A549 (cell line): ENCODE data around the gene HINFP. TPM values are rescaled to one million over a fixed set of nuclear protein-coding genes. Genes with fewer than 3 reads are reported as not detected.
A peak's percentile ranks its signal among the peaks of the same experiment; 100 is the strongest.

Experiments
- ATAC-seq, 2 experiments: fragments of 200-7000 bp in 1 of 2; fragments of >200 bp in 1 of 2; cut with Nextera tagmentation in 1 of 2; cut with Tn5 transposase in 1 of 2; 3 replicates each; pipeline versions ENCODE4 v1.8.0 to v1.9.1; 2018 to 2020; ENCODE audit warnings: mild to moderate bottlenecking in 1 of 2, moderate library complexity in 1 of 2
- CTCF ChIA-PET: fragments of 300-600 bp; sonication (Branson Sonifier 250); formaldehyde crosslinking; extraction: SDS; loops from one replicate; lab custom pipeline; 2021; ENCODE audit warnings: antibody characterized with exemption, inconsistent platforms; lab: Yijun Ruan, JAX
- POLR2A ChIA-PET: fragments of 350-600 bp; formaldehyde crosslinking; extraction: SDS; loops from one replicate; lab custom pipeline; 2021; ENCODE audit warnings: antibody characterized with exemption, inconsistent platforms; lab: Yijun Ruan, JAX
- DNase-seq, 2 experiments: peaks; one replicate each; pipeline versions ENCODE4 v3.0.0 to v3.0.0-alpha.2; 2011 to 2016; ENCODE audit warnings: low read depth in 1 of 2, low spot score in 1 of 2
- FAIRE-seq: peaks from 2 replicates; lab custom pipeline; 2011; peaks lifted over from hg19 to GRCh38; lab: Jason Lieb, UNC
- H3K27ac ChIP-seq, 2 experiments: fragments of >200 bp; sonication (Bioruptor Twin); formaldehyde crosslinking; 3 replicates each; pipeline ENCODE4 v1.5.1; 2016 to 2017
- H3K4me1 ChIP-seq: fragments of >200 bp; sonication (Bioruptor Twin); formaldehyde crosslinking; 3 replicates; pipeline ENCODE4 v1.6.1; 2016
- H3K4me2 ChIP-seq: fragments of >200 bp; sonication (Bioruptor Twin); formaldehyde crosslinking; 3 replicates; pipeline ENCODE4 v1.6.1; 2016
- H3K4me3 ChIP-seq: fragments of >200 bp; sonication (Bioruptor Twin); formaldehyde crosslinking; 3 replicates; pipeline ENCODE4 v1.5.1; 2016
- H3K9me3 ChIP-seq: fragments of >200 bp; sonication (Bioruptor Twin); formaldehyde crosslinking; 3 replicates; pipeline ENCODE4 v1.6.1; 2016
- CBX2 ChIP-seq: fragments of 200-600 bp; sonication (generic); IDR thresholded peaks from 2 replicates; pipeline ENCODE4 v1.6.1; 2016; ENCODE audit warnings: low read depth, mild to moderate bottlenecking, borderline replicate concordance
- CEBPB ChIP-seq, 2 experiments: fragments of >200 bp in 1 of 2; sonication (Bioruptor Twin) in 1 of 2; formaldehyde crosslinking in 1 of 2; IDR thresholded peaks; 2 replicates each; pipeline ENCODE4 v1.6.1; 2012 to 2016
- FOSL2 ChIP-seq, 2 experiments: fragments of 450-650 bp in 1 of 2; fragments of >200 bp in 1 of 2; sonication (Bioruptor Twin) in 1 of 2; formaldehyde crosslinking; IDR thresholded peaks; 2 replicates each; pipeline versions ENCODE4 v1.5.0 to v1.6.1; 2016 to 2020; ENCODE audit warnings: mild to moderate bottlenecking in 1 of 2, moderate library complexity in 1 of 2
- HOXB5 ChIP-seq: fragments of 250-450 bp; sonication (Bioruptor Pico); IDR thresholded peaks from 2 replicates; pipeline ENCODE4 v1.5.0; 2020; ENCODE audit warnings: mild to moderate bottlenecking, moderate library complexity
- JUN ChIP-seq, 2 experiments: fragments of >200 bp; sonication (Bioruptor Twin); formaldehyde crosslinking; IDR thresholded peaks; 2 replicates in 1 of 2; 3 replicates in 1 of 2; pipeline ENCODE4 v1.6.1; 2016 to 2017
- MYC ChIP-seq: IDR thresholded peaks from 2 replicates; pipeline ENCODE4 v1.6.1; 2012; ENCODE audit warnings: mild to moderate bottlenecking, inconsistent platforms, low read length, improper control_type of control experiment, borderline replicate concordance
- PHF8 ChIP-seq: fragments of 200-600 bp; sonication (generic); IDR thresholded peaks from 2 replicates; pipeline ENCODE4 v1.6.1; 2016; ENCODE audit warnings: low read depth, mild to moderate bottlenecking, antibody characterized with exemption, moderate library complexity, borderline replicate concordance
- POLR2A ChIP-seq: IDR thresholded peaks from 2 replicates; pipeline ENCODE4 v1.6.1; 2012; ENCODE audit warnings: mild to moderate bottlenecking, low read length
- POLR2AphosphoS2 ChIP-seq: conservative IDR thresholded peaks from 2 replicates; pipeline ENCODE4 v1.6.1; 2012; ENCODE audit warnings: low read length, improper control_type of control experiment, inconsistent platforms
- RARB ChIP-seq: fragments of 250-450 bp; sonication (Bioruptor Pico); IDR thresholded peaks from 2 replicates; pipeline ENCODE4 v1.8.0; 2021; ENCODE audit warnings: mild to moderate bottlenecking, moderate library complexity
- RFX5 ChIP-seq: fragments of 450-650 bp; IDR thresholded peaks from 2 replicates; pipeline ENCODE4 v1.7.1; 2014; ENCODE audit warnings: antibody characterized with exemption, mild to moderate bottlenecking, moderate library complexity
- SMC3 ChIP-seq: fragments of >200 bp; sonication (Bioruptor Twin); formaldehyde crosslinking; IDR thresholded peaks from 3 replicates; pipeline ENCODE4 v1.6.1; 2018; ENCODE audit warnings: inconsistent platforms
- SREBF2 ChIP-seq: fragments of 450-650 bp; IDR thresholded peaks from 2 replicates; pipeline ENCODE4 v1.6.1; 2014; ENCODE audit warnings: mild to moderate bottlenecking, moderate library complexity
- ZSCAN20 ChIP-seq: fragments of 250-450 bp; sonication (Bioruptor Pico); IDR thresholded peaks from 2 replicates; pipeline ENCODE4 v1.8.0; 2022; ENCODE audit warnings: mild to moderate bottlenecking, moderate library complexity
- WGBS: methylation state at CpG from one replicate; pipeline ENCODE4 v1.1.6; 2017; ENCODE audit errors: missing lambda C conversion rate; 5-methylcytosine and 5-hydroxymethylcytosine counted together
- polyA plus RNA-seq, 4 experiments: library from polyadenylated mRNA; depleted of rRNA in 3 of 4; stranded (reverse); fragments of >200 nt; fragmentation: RNase III in 1 of 4; extraction: RNeasy Plus Mini Kit Qiagen cat#74134 plus additional on column Dnase treatment in 1 of 4; gene quantifications; 2 replicates in 3 of 4; 3 replicates in 1 of 4; pipeline ENCODE4 v1.2.3, GENCODE V29; 2011 to 2017
- TF ChIP-seq, protein P1 (sequence below): fragments of 150-350 bp; IDR thresholded peaks from 2 replicates; pipeline ENCODE4 v1.6.1; 2014; ENCODE audit warnings: low read depth, mild to moderate bottlenecking, low read length
- TF ChIP-seq, protein P2 (sequence below): fragments of 450-650 bp; IDR thresholded peaks from 2 replicates; pipeline ENCODE4 v1.6.1; 2014; ENCODE audit warnings: antibody characterized with exemption
- TF ChIP-seq, protein P3 (sequence below): fragments of >200 bp; sonication (Bioruptor Twin); formaldehyde crosslinking; IDR thresholded peaks from 3 replicates; pipeline ENCODE4 v1.6.1; 2016
- TF ChIP-seq, protein P4 (sequence below): IDR thresholded peaks from 2 replicates; pipeline ENCODE4 v1.6.1; 2012
- TF ChIP-seq, protein P5 (sequence below): IDR thresholded peaks from 2 replicates; pipeline ENCODE4 v1.6.1; 2012; ENCODE audit warnings: low read depth, borderline replicate concordance
- TF ChIP-seq, protein P6 (sequence below): fragments of >200 bp; sonication (Bioruptor Twin); formaldehyde crosslinking; IDR thresholded peaks from 3 replicates; pipeline ENCODE4 v1.5.1; 2016

The HINFP gene
- polyA plus RNA-seq, 2 of the 4 experiments (the other 2 are of a cell fraction): 10.0 to 13.0 TPM

DNA sequence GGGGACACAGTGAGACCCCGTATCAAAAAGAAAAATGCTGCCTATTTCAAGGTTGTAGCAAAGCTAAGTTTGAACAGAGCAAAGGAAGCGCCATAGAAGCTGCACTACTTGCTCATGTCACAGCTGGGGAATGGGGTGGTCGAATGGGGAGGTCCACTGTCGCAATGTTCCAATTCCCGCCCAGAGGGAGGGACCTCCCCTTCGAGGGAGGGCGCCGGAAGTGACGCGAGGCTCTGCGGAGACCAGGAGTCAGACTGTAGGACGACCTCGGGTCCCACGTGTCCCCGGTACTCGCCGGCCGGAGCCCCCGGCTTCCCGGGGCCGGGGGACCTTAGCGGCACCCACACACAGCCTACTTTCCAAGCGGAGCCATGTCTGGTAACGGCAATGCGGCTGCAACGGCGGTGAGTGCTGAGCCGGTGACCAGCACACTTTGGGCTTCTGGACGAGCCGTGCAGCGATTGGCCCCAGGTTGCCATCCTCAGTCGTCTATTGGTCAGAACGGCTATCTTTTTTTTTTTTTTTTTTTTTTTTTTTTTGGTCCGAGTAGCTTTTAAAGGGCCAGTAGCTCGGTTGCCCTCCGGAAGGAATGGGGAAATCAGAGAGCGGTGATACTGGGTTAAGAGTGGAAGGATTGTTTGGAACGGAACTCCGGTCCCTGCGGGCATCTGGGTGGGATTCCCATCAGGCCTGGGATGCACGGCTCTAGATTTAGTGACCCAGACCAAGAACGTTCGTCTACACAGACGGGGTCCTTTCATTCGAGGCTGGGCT lies 36.5 kb upstream of the HINFP start, which contains the start of gene HMBS:
HMBS (plus strand) TSS at position 219 of the 774 bp plus-strand sequence; CDS start at position 372, 153 bp downstream.
- WGBS: under 1% methylated on average over 29 of the region's 45 CpGs
- DNase-seq: peak; percentile 78 to 92
- peak within 1 kb of the TSS; percentile 81 for H3K4me3 ChIP-seq
- peak within 1 kb of the TSS; percentile 99 for H3K4me2 ChIP-seq
- peak; percentile 93 to 96 for ATAC-seq
- no peaks in the 10 kb centered on the region for H3K9me3 ChIP-seq
- ChIA-PET POLR2A (interaction anchor here (0.5 to 2.7 kb wide), 26 partner anchors 9 to 1711 kb away, joined by 3 to 33 read pairs (median 4); partner anchors contain the start of genes C2CD2L, CBL, DPAGT1 and VPS11), CTCF (interaction anchor here (1.1 to 3.5 kb wide), 3 partner anchors 10 to 254 kb away, joined by 4 to 21 read pairs (median 5); a partner anchor contains a TSS)
- peak within 1 kb of the TSS; percentile 88 to 96 for H3K27ac ChIP-seq
- FAIRE-seq: no peak
- TF ChIP-seq, protein P1, sequence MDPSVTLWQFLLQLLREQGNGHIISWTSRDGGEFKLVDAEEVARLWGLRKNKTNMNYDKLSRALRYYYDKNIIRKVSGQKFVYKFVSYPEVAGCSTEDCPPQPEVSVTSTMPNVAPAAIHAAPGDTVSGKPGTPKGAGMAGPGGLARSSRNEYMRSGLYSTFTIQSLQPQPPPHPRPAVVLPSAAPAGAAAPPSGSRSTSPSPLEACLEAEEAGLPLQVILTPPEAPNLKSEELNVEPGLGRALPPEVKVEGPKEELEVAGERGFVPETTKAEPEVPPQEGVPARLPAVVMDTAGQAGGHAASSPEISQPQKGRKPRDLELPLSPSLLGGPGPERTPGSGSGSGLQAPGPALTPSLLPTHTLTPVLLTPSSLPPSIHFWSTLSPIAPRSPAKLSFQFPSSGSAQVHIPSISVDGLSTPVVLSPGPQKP: no peak
- TF ChIP-seq POLR2AphosphoS2: no peak
- TF ChIP-seq HOXB5 (CRISPR knock-in tag): no peak
- no peak for TF ChIP-seq ZSCAN20
- TF ChIP-seq SMC3: no peak
- TF ChIP-seq, protein P2, sequence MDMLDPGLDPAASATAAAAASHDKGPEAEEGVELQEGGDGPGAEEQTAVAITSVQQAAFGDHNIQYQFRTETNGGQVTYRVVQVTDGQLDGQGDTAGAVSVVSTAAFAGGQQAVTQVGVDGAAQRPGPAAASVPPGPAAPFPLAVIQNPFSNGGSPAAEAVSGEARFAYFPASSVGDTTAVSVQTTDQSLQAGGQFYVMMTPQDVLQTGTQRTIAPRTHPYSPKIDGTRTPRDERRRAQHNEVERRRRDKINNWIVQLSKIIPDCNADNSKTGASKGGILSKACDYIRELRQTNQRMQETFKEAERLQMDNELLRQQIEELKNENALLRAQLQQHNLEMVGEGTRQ: peak; percentile 64
- TF ChIP-seq, protein P3, sequence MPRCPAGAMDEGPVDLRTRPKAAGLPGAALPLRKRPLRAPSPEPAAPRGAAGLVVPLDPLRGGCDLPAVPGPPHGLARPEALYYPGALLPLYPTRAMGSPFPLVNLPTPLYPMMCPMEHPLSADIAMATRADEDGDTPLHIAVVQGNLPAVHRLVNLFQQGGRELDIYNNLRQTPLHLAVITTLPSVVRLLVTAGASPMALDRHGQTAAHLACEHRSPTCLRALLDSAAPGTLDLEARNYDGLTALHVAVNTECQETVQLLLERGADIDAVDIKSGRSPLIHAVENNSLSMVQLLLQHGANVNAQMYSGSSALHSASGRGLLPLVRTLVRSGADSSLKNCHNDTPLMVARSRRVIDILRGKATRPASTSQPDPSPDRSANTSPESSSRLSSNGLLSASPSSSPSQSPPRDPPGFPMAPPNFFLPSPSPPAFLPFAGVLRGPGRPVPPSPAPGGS: peak; percentile 66; the same call in 1 of the 3 replicates
- TF ChIP-seq, protein P4, sequence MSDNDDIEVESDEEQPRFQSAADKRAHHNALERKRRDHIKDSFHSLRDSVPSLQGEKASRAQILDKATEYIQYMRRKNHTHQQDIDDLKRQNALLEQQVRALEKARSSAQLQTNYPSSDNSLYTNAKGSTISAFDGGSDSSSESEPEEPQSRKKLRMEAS: peak; percentile 84
- TF ChIP-seq PHF8: peak; percentile 76; the same call in 1 of the 2 replicates
- peak; percentile 68; the same call in 1 of the 2 replicates for TF ChIP-seq RFX5
- peak; percentile 46 to 87; a peak in 4 of 5 replicates for TF ChIP-seq JUN (IDR thresholded peaks at IDR 0.05)
- TF ChIP-seq, protein P5, sequence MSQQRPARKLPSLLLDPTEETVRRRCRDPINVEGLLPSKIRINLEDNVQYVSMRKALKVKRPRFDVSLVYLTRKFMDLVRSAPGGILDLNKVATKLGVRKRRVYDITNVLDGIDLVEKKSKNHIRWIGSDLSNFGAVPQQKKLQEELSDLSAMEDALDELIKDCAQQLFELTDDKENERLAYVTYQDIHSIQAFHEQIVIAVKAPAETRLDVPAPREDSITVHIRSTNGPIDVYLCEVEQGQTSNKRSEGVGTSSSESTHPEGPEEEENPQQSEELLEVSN: peak; percentile 86
- TF ChIP-seq RARB: no peak
- TF ChIP-seq MYC: 0 out of 2 replicates have a peak, but pooled peaks have one; percentile 39
- no peak for TF ChIP-seq FOSL2 (IDR thresholded peaks at IDR 0.05)
- no peak for TF ChIP-seq FOSL2 (CRISPR knock-in tag; IDR thresholded peaks at IDR 0.05)
- no peak for TF ChIP-seq CBX2
- TF ChIP-seq CEBPB (IDR thresholded peaks at IDR 0.05): peak in 1 of 2 experiments; percentile 85; a peak in 3 of 4 replicates
- peak; percentile 75 for TF ChIP-seq POLR2A
- TF ChIP-seq, protein P6, sequence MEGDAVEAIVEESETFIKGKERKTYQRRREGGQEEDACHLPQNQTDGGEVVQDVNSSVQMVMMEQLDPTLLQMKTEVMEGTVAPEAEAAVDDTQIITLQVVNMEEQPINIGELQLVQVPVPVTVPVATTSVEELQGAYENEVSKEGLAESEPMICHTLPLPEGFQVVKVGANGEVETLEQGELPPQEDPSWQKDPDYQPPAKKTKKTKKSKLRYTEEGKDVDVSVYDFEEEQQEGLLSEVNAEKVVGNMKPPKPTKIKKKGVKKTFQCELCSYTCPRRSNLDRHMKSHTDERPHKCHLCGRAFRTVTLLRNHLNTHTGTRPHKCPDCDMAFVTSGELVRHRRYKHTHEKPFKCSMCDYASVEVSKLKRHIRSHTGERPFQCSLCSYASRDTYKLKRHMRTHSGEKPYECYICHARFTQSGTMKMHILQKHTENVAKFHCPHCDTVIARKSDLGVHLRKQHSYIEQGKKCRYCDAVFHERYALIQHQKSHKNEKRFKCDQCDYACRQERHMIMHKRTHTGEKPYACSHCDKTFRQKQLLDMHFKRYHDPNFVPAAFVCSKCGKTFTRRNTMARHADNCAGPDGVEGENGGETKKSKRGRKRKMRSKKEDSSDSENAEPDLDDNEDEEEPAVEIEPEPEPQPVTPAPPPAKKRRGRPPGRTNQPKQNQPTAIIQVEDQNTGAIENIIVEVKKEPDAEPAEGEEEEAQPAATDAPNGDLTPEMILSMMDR: no peak
- TF ChIP-seq SREBF2: no peak
- H3K4me1 ChIP-seq: peaks cover 22% of the 10 kb centered on the region
